Mucosa of stomach (tissue), 1 donor: Measurements from ENCODE around the gene MIPEP.

Experiments
- H3K27me3 ChIP-seq: one replicate; pipeline ENCODE4 v1.7.0; 2013; ENCODE audit warnings: mild to moderate bottlenecking, low read length; ENCODE audit not compliant: control insufficient read depth, insufficient read depth
- H3K36me3 ChIP-seq: one replicate; pipeline ENCODE4 v1.7.0; 2013; ENCODE audit warnings: low read length; ENCODE audit not compliant: control insufficient read depth, insufficient read depth
- H3K4me1 ChIP-seq: one replicate; pipeline ENCODE4 v1.7.0; 2013; ENCODE audit warnings: mild to moderate bottlenecking, low read length; ENCODE audit not compliant: control insufficient read depth, insufficient read depth
- H3K4me3 ChIP-seq: one replicate; pipeline ENCODE4 v1.7.0; 2013; ENCODE audit warnings: low read length
- H3K9ac ChIP-seq: one replicate; pipeline ENCODE4 v1.7.0; 2013; ENCODE audit warnings: mild to moderate bottlenecking, low read length, moderate library complexity
- H3K9me3 ChIP-seq: one replicate; pipeline ENCODE4 v1.7.0; 2013; ENCODE audit warnings: mild to moderate bottlenecking, low read length, moderate library complexity; ENCODE audit not compliant: control insufficient read depth
- donor health status: Pancreatic carcinoma.

Gene MIPEP

DNA sequence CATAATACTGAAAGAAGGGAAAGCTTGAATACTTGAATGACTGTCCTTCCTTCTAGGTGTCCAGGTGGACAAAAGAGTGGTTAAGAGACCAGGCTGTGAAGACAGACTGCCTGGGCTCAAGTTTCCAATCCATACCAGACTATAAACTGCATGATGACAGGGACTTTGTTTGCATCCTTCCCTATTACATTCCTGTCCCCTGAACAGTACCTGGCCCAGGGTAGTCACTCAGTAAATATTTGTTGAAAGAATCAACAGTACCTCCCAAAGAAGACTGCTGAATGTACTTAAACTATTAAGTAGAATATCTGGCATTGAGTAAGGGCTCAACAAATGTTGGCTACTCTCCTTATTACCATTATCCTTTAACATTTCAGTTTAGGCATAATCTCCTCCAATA, 29.7 kb downstream of the MIPEP start:
- H3K27me3 ChIP-seq = no peaks in the 10 kb centered on the region
- H3K9ac ChIP-seq = no peak overlapping the region
- no peak overlapping the region for H3K4me3 ChIP-seq
- H3K36me3 ChIP-seq = no peaks in the 10 kb centered on the region
- no peaks in the 10 kb centered on the region for H3K4me1 ChIP-seq
- H3K9me3 ChIP-seq = no peaks in the 10 kb centered on the region

DNA sequence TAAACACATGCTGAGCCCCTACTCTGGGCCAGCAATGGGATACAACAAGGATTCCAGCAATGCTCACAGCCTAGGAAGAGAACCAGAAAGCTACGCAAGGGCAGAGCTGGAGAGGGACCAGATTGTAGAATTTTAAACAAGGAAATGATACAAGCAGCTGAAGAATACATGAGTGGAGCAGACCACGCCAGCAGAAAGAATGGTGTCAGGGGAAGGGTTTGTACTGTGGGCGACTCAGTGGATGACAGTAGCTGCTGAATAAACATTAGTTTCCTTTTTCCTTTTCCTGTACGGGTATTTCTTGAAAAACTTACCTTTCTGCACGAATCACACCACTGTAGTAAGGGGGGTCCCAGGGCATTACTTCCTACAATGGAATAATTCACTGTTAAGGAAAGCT, 30.7 kb downstream of the MIPEP start:
- no peaks in the 10 kb centered on the region for H3K36me3 ChIP-seq
- H3K9ac ChIP-seq = no peak overlapping the region
- no peaks in the 10 kb centered on the region for H3K4me1 ChIP-seq
- no peak overlapping the region for H3K4me3 ChIP-seq
- H3K27me3 ChIP-seq = no peaks in the 10 kb centered on the region
- H3K9me3 ChIP-seq = no peaks in the 10 kb centered on the region

- no peak overlapping the region for H3K9ac ChIP-seq
- H3K9me3 ChIP-seq = no peaks in the 10 kb centered on the region
- H3K4me3 ChIP-seq = no peak overlapping the region
- H3K27me3 ChIP-seq = no peaks in the 10 kb centered on the region
- H3K4me1 ChIP-seq = no peaks in the 10 kb centered on the region
- no peaks in the 10 kb centered on the region for H3K36me3 ChIP-seq
Observed at GRCh38 chr13:23856008-23856750, 33.0 kb downstream of the MIPEP start.

GRCh38 chr13:23855360-23855759, 33.8 kb downstream of the MIPEP start:
- Histone ChIP-seq H3K4me1 (no peaks in the 10 kb centered on the region), H3K9me3 (no peaks in the 10 kb centered on the region), H3K36me3 (no peaks in the 10 kb centered on the region), H3K27me3 (no peaks in the 10 kb centered on the region), H3K4me3 (no peak overlapping the region), H3K9ac (no peak overlapping the region)

DNA sequence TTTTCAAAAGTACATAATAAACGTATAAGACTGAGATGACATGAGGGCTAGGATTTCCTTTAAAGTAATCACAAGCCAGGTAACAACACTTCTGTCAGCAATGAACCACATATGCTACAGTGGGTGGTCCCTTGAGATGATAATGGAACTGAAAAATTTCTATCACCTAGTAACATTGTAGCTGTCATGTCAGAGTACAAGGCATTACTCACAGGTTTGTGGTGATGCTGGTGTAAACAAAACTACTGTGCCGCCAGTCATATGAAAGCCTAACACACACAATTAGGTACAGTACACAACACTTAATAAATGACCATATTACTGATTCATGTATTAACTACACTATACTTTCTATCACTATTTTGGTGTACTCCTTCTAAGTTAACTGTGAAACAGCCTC, 36.8 kb downstream of the MIPEP start:
- H3K4me3 ChIP-seq = no peak overlapping the region
- H3K27me3 ChIP-seq = no peaks in the 10 kb centered on the region
- no peaks in the 10 kb centered on the region for H3K4me1 ChIP-seq
- H3K36me3 ChIP-seq = no peaks in the 10 kb centered on the region
- H3K9me3 ChIP-seq = no peaks in the 10 kb centered on the region
- no peak overlapping the region for H3K9ac ChIP-seq

GRCh38 chr13:23851106-23851505, 38.1 kb downstream of the MIPEP start:
- Histone ChIP-seq H3K4me1 (no peaks in the 10 kb centered on the region), H3K4me3 (no peak overlapping the region), H3K9me3 (no peaks in the 10 kb centered on the region), H3K36me3 (no peaks in the 10 kb centered on the region), H3K27me3 (no peaks in the 10 kb centered on the region), H3K9ac (no peak overlapping the region)

DNA sequence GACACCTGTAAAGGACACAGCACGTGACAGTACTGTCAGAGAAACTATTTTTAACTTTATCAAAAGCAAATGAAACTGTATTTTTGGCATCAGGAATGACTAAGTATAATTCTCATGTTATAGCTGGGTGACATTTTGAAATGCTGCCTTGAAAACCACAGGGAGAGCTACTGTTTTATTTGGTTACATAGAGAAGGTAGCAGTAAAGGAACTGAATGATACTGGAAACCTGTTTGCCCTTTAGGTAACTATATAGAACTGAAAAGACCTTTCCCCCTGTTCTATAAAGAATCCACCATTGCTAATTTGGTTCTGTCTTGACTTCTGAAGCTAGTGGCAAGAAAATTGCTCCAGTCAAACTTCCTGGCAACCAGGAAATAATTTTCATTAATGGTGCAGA, 39.1 kb downstream of the MIPEP start:
- Histone ChIP-seq H3K9me3 (no peaks in the 10 kb centered on the region), H3K4me1 (no peaks in the 10 kb centered on the region), H3K27me3 (no peaks in the 10 kb centered on the region), H3K36me3 (no peaks in the 10 kb centered on the region), H3K9ac (no peak overlapping the region), H3K4me3 (no peak overlapping the region)

DNA sequence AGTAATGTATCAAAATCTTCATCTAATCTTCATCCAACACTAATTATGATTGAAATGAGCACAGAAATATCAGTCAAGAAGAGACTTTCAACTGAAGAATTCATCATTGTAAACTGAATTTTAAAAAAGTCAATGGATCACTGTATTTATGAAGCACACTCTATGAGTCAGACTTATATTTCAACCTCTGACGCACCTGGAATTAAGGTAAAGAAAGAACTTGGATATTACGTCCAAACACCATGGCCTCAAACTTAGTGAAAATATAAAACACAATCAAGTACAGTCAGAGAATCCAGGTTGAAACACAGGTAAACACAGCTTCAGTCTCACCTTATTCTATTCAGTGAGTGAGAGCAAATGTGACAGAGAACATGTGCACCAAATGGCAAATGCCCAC, 39.5 kb downstream of the MIPEP start:
- Histone ChIP-seq H3K9me3 (no peaks in the 10 kb centered on the region), H3K4me3 (no peak overlapping the region), H3K9ac (no peak overlapping the region), H3K4me1 (no peaks in the 10 kb centered on the region), H3K36me3 (no peaks in the 10 kb centered on the region), H3K27me3 (no peaks in the 10 kb centered on the region)

- Histone ChIP-seq H3K4me3 (no peak overlapping the region), H3K27me3 (no peaks in the 10 kb centered on the region), H3K9ac (no peak overlapping the region), H3K9me3 (no peaks in the 10 kb centered on the region), H3K36me3 (no peaks in the 10 kb centered on the region), H3K4me1 (no peaks in the 10 kb centered on the region)
Observed at GRCh38 chr13:23848646-23849141, 40.5 kb downstream of the MIPEP start.

GRCh38 chr13:23848019-23848418, 41.2 kb downstream of the MIPEP start:
- Histone ChIP-seq H3K27me3 (no peaks in the 10 kb centered on the region), H3K4me1 (no peaks in the 10 kb centered on the region), H3K9me3 (no peaks in the 10 kb centered on the region), H3K36me3 (no peaks in the 10 kb centered on the region), H3K4me3 (no peak overlapping the region), H3K9ac (no peak overlapping the region)

GRCh38 chr13:23847497-23847896, 41.7 kb downstream of the MIPEP start:
- no peaks in the 10 kb centered on the region for H3K36me3 ChIP-seq
- no peak overlapping the region for H3K9ac ChIP-seq
- no peak overlapping the region for H3K4me3 ChIP-seq
- no peaks in the 10 kb centered on the region for H3K27me3 ChIP-seq
- H3K9me3 ChIP-seq = no peaks in the 10 kb centered on the region
- H3K4me1 ChIP-seq = no peaks in the 10 kb centered on the region

DNA sequence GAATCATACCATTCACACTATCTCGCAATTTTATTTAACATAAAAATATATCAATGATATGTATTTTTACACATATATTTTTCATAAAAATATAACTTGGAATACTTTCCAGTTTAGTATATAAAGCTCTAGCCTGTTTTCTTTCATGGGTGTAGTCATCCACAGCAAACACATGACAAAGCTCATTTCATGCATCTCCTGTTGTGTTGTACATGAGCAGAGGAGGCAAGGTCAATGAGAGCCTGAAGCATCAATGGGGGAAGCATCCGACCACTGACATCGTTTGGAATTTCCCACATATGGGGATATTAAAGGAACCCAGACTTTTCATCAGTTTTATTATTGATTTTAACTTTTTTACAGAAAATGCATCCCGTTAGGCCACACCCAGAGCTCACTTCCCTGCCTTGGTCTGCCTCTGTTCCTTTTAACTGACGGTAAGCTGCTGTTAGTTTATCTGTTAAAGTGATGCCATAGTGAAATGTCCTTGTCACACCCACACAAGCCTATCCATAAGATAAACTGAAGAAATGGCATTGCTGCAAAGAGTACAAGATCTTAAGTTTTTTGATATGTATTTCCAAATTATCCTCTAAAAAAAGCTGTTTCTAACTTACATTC, 44.0 kb downstream of the MIPEP start:
- Histone ChIP-seq H3K9me3 (no peaks in the 10 kb centered on the region), H3K27me3 (no peaks in the 10 kb centered on the region)

More for the DNA sequence above, 44.0 kb downstream of the MIPEP start:
- Histone ChIP-seq H3K4me3 (no peak overlapping the region), H3K9ac (no peak overlapping the region), H3K4me1 (no peaks in the 10 kb centered on the region), H3K36me3 (no peaks in the 10 kb centered on the region)
